GM23248 (cell line): ENCODE data around the gene DENND4C.

Source experiments
- EZH2 ChIP-seq: fragments of 200-600 bp; sonication (generic); IDR thresholded peaks from 2 replicates; pipeline ENCODE4 v1.6.1; 2018; ENCODE audit warnings: antibody characterized with exemption, mild to moderate bottlenecking; ENCODE audit not compliant: insufficient read depth, poor library complexity, severe bottlenecking
- EZH2phosphoT487 ChIP-seq: fragments of 200-600 bp; sonication (generic); IDR thresholded peaks from 2 replicates; pipeline ENCODE4 v1.6.1; 2018; ENCODE audit warnings: antibody characterized with exemption, moderate library complexity, mild to moderate bottlenecking, low read depth; ENCODE audit not compliant: insufficient read depth

GRCh38 chr9:19224563-19224962, 5.9 kb upstream of the DENND4C start:
- no peak for TF ChIP-seq EZH2
- TF ChIP-seq EZH2phosphoT487 = no peak
